H9 (cell line): ENCODE data around the gene JMJD1C. TPM values are rescaled to one million over a fixed set of nuclear protein-coding genes. Genes with fewer than 3 reads are reported as not detected.

Experiments used
- DNase-seq: peaks from one replicate; pipeline ENCODE4 v3.0.0-alpha.2; 2017
- H2AFZ ChIP-seq: one replicate; pipeline ENCODE4 v1.6.1; 2013; ENCODE audit warnings: mild to moderate bottlenecking, low read length, control low read depth, moderate library complexity
- H2AK5ac ChIP-seq: 2 replicates; pipeline ENCODE4 v1.6.1; 2013; ENCODE audit warnings: low read length, control low read depth, mixed read lengths; ENCODE audit not compliant: insufficient read length
- H2BK120ac ChIP-seq: one replicate; pipeline ENCODE4 v1.6.1; 2013; ENCODE audit warnings: low read depth, mild to moderate bottlenecking, low read length, control low read depth, inconsistent platforms; ENCODE audit not compliant: poor library complexity, severe bottlenecking
- H2BK12ac ChIP-seq: 2 replicates; pipeline ENCODE4 v1.6.1; 2013; ENCODE audit warnings: low read length, control low read depth, mixed read lengths, low read depth; ENCODE audit not compliant: insufficient read length
- H2BK15ac ChIP-seq: 2 replicates; pipeline ENCODE4 v1.6.1; 2013; ENCODE audit warnings: low read depth, low read length, control low read depth
- H2BK20ac ChIP-seq: one replicate; pipeline ENCODE4 v1.6.1; 2013; ENCODE audit warnings: low read depth, mild to moderate bottlenecking, low read length, control low read depth, inconsistent platforms; ENCODE audit not compliant: poor library complexity, severe bottlenecking
- H2BK5ac ChIP-seq: 2 replicates; pipeline ENCODE4 v1.6.1; 2013; ENCODE audit warnings: low read length, control low read depth, mixed read lengths; ENCODE audit not compliant: insufficient read length
- H3K14ac ChIP-seq: 2 replicates; pipeline ENCODE4 v1.6.1; 2013; ENCODE audit warnings: low read length, control low read depth; ENCODE audit not compliant: insufficient read depth
- H3K18ac ChIP-seq: 2 replicates; pipeline ENCODE4 v1.6.1; 2013; ENCODE audit warnings: low read depth, mild to moderate bottlenecking, mixed read lengths, low read length, control low read depth; ENCODE audit not compliant: insufficient read length
- H3K23ac ChIP-seq: 2 replicates; pipeline ENCODE4 v1.6.1; 2013; ENCODE audit warnings: low read length, control low read depth, mixed read lengths, low read depth; ENCODE audit not compliant: insufficient read length
- H3K23me2 ChIP-seq: 2 replicates; pipeline ENCODE4 v1.6.1; 2013; ENCODE audit warnings: low read depth, mild to moderate bottlenecking, mixed read lengths, low read length, control low read depth; ENCODE audit not compliant: insufficient read length, poor library complexity, severe bottlenecking
- H3K27ac ChIP-seq: 2 replicates; pipeline ENCODE4 v1.5.1; 2013; ENCODE audit warnings: low read length, control low read depth, mixed read lengths, low read depth; ENCODE audit not compliant: insufficient read length
- H3K27me3 ChIP-seq: 2 replicates; pipeline ENCODE4 v1.6.1; 2013; ENCODE audit warnings: low read length, control low read depth, inconsistent platforms; ENCODE audit not compliant: insufficient read depth
- H3K4ac ChIP-seq: 2 replicates; pipeline ENCODE4 v1.6.1; 2013; ENCODE audit warnings: low read depth, mild to moderate bottlenecking, control low read depth, inconsistent platforms, low read length, moderate library complexity
- H3K4me1 ChIP-seq: 2 replicates; pipeline ENCODE4 v1.6.1; 2013; ENCODE audit warnings: low read length, control low read depth, inconsistent platforms; ENCODE audit not compliant: insufficient read depth
- H3K4me2 ChIP-seq: 2 replicates; pipeline ENCODE4 v1.6.1; 2013; ENCODE audit warnings: low read length, control low read depth, mixed read lengths; ENCODE audit not compliant: insufficient read length, insufficient read depth
- H3K56ac ChIP-seq: 2 replicates; pipeline ENCODE4 v1.6.1; 2013; ENCODE audit warnings: low read depth, mild to moderate bottlenecking, mixed read lengths, low read length, control low read depth; ENCODE audit not compliant: insufficient read length
- H3K79me1 ChIP-seq: 2 replicates; pipeline ENCODE4 v1.6.1; 2013; ENCODE audit warnings: low read depth, mild to moderate bottlenecking, moderate library complexity, low read length, control low read depth, inconsistent platforms; ENCODE audit not compliant: insufficient read depth, poor library complexity, severe bottlenecking
- H3K79me2 ChIP-seq: 2 replicates; pipeline ENCODE4 v1.6.1; 2013; ENCODE audit warnings: low read length, control low read depth, inconsistent platforms; ENCODE audit not compliant: insufficient read depth
- H3K9ac ChIP-seq: 2 replicates; pipeline ENCODE4 v1.6.1; 2013; ENCODE audit warnings: low read length, control low read depth, mixed read lengths; ENCODE audit not compliant: insufficient read length; ENCODE audit errors: extremely low read depth
- H3K9me3 ChIP-seq: one replicate; pipeline ENCODE4 v1.6.1; 2013; ENCODE audit warnings: low read depth, low read length, inconsistent platforms; ENCODE audit not compliant: control insufficient read depth
- H3T11ph ChIP-seq: one replicate; pipeline ENCODE4 v1.6.1; 2013; ENCODE audit warnings: mild to moderate bottlenecking, low read length, control low read depth, inconsistent platforms
- H4K20me1 ChIP-seq: one replicate; pipeline ENCODE4 v1.6.1; 2013; ENCODE audit not compliant: control insufficient read depth, insufficient read length, insufficient read depth
- H4K5ac ChIP-seq: 2 replicates; pipeline ENCODE4 v1.6.1; 2013; ENCODE audit warnings: low read depth, mild to moderate bottlenecking, mixed read lengths, low read length, control low read depth; ENCODE audit not compliant: insufficient read length
- H4K8ac ChIP-seq: replicated peaks from 2 replicates; pipeline ENCODE4 v1.6.1; 2013; ENCODE audit warnings: low read length, control low read depth, mixed read lengths, low read depth; ENCODE audit not compliant: insufficient read length
- H4K91ac ChIP-seq: 2 replicates; pipeline ENCODE4 v1.6.1; 2013; ENCODE audit warnings: low read depth, mild to moderate bottlenecking, moderate library complexity, mixed read lengths, low read length, control low read depth; ENCODE audit not compliant: insufficient read length
- H3K27ac Mint-ChIP-seq, 3 experiments: 2 replicates in 2 of 3; 3 replicates in 1 of 3; pipeline ENCODE4 v1.8.0; 2020 to 2021; ENCODE audit warnings: mixed read lengths in 3 of 3, mild to moderate bottlenecking in 1 of 3, moderate library complexity in 1 of 3
- H3K27me3 Mint-ChIP-seq: 2 replicates; pipeline ENCODE4 v1.8.0; 2021; ENCODE audit warnings: low read depth, mild to moderate bottlenecking, moderate library complexity, mixed read lengths
- H3K36me3 Mint-ChIP-seq, 3 experiments: 2 replicates in 2 of 3; 3 replicates in 1 of 3; pipeline ENCODE4 v1.8.0; 2020 to 2021; ENCODE audit warnings: low read depth in 3 of 3, mixed read lengths in 3 of 3; ENCODE audit not compliant: insufficient read depth in 1 of 3
- H3K4me1 Mint-ChIP-seq, 2 experiments: 2 replicates each; pipeline ENCODE4 v1.8.0; 2020; ENCODE audit warnings: mixed read lengths in 2 of 2
- H3K4me3 Mint-ChIP-seq, 2 experiments: 2 replicates in 1 of 2; 3 replicates in 1 of 2; pipeline ENCODE4 v1.8.0; 2020 to 2021; ENCODE audit warnings: mild to moderate bottlenecking in 2 of 2, mixed read lengths in 2 of 2, moderate library complexity in 1 of 2
- H3K9me3 Mint-ChIP-seq, 2 experiments: 2 replicates in 1 of 2; 3 replicates in 1 of 2; pipeline ENCODE4 v1.8.0; 2020; ENCODE audit warnings: mild to moderate bottlenecking in 2 of 2, mixed read lengths in 2 of 2, moderate library complexity in 1 of 2
- WGBS: extraction: QIAGEN DNeasy Blood & Tissue Kit; methylation state at CpG from one replicate; pipeline ENCODE4 v1.1.7; 2013; ENCODE audit warnings: missing lambda C conversion rate, low lambda C conversion rate, mixed read lengths; ENCODE audit not compliant: insufficient read length; ENCODE audit errors: extremely low coverage; 5-methylcytosine and 5-hydroxymethylcytosine counted together
- total RNA-seq: library from RNA; stranded (reverse); gene quantifications from 2 replicates; pipeline ENCODE4 v1.2.1, GENCODE V29; 2021
- TF ChIP-seq, protein P1 (sequence below): fragments of 200-600 bp; sonication (generic); conservative IDR thresholded peaks from 3 replicates; pipeline ENCODE4 v1.8.0; 2021; ENCODE audit warnings: antibody characterized with exemption, mild to moderate bottlenecking

JMJD1C gene
- total RNA-seq, 1 experiment from 2014 or later, result 200 TPM

- Histone ChIP-seq H2BK12ac (no peak overlapping the region), H3K27ac (no peak overlapping the region), H3K23me2 (no peaks in the 10 kb centered on the region), H3K23ac (no peak overlapping the region), H2BK120ac (no peak overlapping the region), H3K9me3 (no peaks in the 10 kb centered on the region), H4K8ac (no peak overlapping the region), H2BK20ac (no peak overlapping the region), H3K4me1 (peaks cover 1% of the 10 kb centered on the region; the same call in 1 of the 2 replicates), H3K79me2 (peaks cover 5% of the 10 kb centered on the region; the same call in 1 of the 2 replicates), H4K20me1 (no peaks in the 10 kb centered on the region), H3T11ph (no peak overlapping the region), H4K91ac (no peak overlapping the region), H2BK15ac (no peak overlapping the region), H2BK5ac (no peak overlapping the region), H3K56ac (no peak overlapping the region), H3K27me3 (no peaks in the 10 kb centered on the region), H3K18ac (no peak overlapping the region), H3K4me2 (no peak overlapping the region), H3K79me1 (peaks cover 2% of the 10 kb centered on the region), H3K14ac (no peak overlapping the region), H3K9ac (no peak overlapping the region), H2AK5ac (no peak overlapping the region), H2AFZ (no peak overlapping the region), H4K5ac (no peak overlapping the region), H3K4ac (no peak overlapping the region)
- Mint-ChIP-seq H3K27ac (no peak overlapping the region), H3K36me3 (peaks cover 3 to 21% (median 20%) of the 10 kb centered on the region in 3 experiments; a peak in 6 of 7 replicates), H3K4me3 (no peak overlapping the region), H3K4me1 (peaks cover 9 to 14% of the 10 kb centered on the region in 2 experiments), H3K9me3 (no peaks in the 10 kb centered on the region; a peak in 1 of 5 replicates), H3K27me3 (no peaks in the 10 kb centered on the region)
- no peak for DNase-seq
- TF ChIP-seq, protein P1, sequence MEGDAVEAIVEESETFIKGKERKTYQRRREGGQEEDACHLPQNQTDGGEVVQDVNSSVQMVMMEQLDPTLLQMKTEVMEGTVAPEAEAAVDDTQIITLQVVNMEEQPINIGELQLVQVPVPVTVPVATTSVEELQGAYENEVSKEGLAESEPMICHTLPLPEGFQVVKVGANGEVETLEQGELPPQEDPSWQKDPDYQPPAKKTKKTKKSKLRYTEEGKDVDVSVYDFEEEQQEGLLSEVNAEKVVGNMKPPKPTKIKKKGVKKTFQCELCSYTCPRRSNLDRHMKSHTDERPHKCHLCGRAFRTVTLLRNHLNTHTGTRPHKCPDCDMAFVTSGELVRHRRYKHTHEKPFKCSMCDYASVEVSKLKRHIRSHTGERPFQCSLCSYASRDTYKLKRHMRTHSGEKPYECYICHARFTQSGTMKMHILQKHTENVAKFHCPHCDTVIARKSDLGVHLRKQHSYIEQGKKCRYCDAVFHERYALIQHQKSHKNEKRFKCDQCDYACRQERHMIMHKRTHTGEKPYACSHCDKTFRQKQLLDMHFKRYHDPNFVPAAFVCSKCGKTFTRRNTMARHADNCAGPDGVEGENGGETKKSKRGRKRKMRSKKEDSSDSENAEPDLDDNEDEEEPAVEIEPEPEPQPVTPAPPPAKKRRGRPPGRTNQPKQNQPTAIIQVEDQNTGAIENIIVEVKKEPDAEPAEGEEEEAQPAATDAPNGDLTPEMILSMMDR, result no peak
- no CpG with 5 or more reads among the region's 1 CpG for WGBS
Measured at GRCh38 chr10:63498665-63499064, 32.9 kb upstream of the JMJD1C start.
